ENCODE results near the gene ZNF197. TPM values are rescaled to one million over a fixed set of nuclear protein-coding genes. Genes with fewer than 3 reads are reported as not detected.
"Not testable (repeated sequence)": the region's sequence is repeated elsewhere in the genome, so short reads cannot be mapped to it uniquely, and the experiment has no call there.

ZNF197 gene
- polyA plus RNA-seq (2011; rRNA removed) (3.7 TPM in 2 replicates), polyA plus RNA-seq (2017; fragmentation: RNase III; extraction: RNeasy Plus Mini Kit Qiagen cat#74134 plus additional on column Dnase treatment) (2.8 to 2.9 TPM (median 2.9 TPM) in 3 replicates), polyA minus RNA-seq (2011; rRNA and poly(A)+ RNA removed) (3.7 and 5.3 TPM in 2 replicates)
- polyA plus RNA-seq (2012; cell fraction: cytosol; rRNA removed), result 0.79 and 0.97 TPM in 2 replicates
- 0.90 and 1.2 TPM in 2 replicates for polyA plus RNA-seq (2012; cell fraction: nucleus; rRNA removed)

DNA sequence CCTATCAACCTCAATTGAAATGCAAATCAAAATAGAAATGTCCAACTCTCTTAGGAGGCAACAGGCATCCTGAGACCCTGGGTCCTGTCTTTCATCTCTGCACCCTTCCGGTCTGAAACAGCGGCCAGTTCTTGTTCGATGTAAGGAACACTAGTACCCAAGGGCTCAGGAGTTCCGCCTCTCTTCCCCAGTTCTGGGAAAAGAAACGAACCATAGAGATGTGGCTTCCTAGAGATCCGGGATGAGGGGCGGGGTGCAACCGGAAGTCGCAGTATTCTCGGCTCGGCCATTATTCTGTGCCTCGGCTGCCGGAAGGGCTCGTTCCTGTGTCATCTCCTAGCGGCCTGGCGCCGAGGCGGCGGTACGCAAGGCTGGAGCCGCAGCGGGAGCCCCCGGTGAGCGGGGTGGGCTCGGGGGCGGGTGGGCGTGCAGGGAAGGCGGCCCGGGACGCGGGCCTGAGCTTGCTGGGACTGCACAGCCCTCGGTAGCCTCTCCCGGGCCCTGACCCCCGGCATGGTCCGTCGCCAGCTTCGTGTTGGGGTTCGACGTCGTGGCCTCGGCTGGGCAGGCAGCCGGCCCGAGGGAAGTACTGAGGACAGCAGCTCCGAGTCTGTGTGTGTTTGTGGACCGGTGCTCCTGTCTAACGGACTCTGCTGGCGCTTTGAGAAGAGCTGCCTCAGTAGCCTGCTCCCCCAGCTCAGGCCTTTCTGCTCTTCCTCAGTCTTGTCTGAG lies at the start of gene ZNF197:
ZNF197 (plus strand) TSS at position 288 of the 732 bp plus-strand sequence. CDS start 4,119 bp downstream, outside the sequence.
- 5% methylated on average over 19 of the region's 47 CpGs for WGBS (ENCODE audit: missing lambda C conversion rate)
- ATAC-seq (peak; percentile 99), DNase-seq (ENCODE audit: low read depth in 1 of 2, low spot score in 1 of 2) (peak; percentile 59 to 88), FAIRE-seq (no peak)
- TF ChIP-seq POLR2A (IDR thresholded peaks at IDR 0.05; ENCODE audit: low read length), result peak; percentile 13; the same call in 1 of the 2 replicates
- no peak for TF ChIP-seq RCOR1 (IDR thresholded peaks at IDR 0.05; ENCODE audit: low read depth, low read length)
- no peak for TF ChIP-seq CBX2 (IDR thresholded peaks at IDR 0.05; ENCODE audit: borderline replicate concordance, low read depth)
- TF ChIP-seq JUN (IDR thresholded peaks at IDR 0.05), result peak in 1 of 2 experiments; percentile 59; a peak in 2 of 5 replicates
- TF ChIP-seq HOXB13 (CRISPR knock-in tag; IDR thresholded peaks at IDR 0.05; ENCODE audit: low read depth), result no peak
- TF ChIP-seq, protein P1, sequence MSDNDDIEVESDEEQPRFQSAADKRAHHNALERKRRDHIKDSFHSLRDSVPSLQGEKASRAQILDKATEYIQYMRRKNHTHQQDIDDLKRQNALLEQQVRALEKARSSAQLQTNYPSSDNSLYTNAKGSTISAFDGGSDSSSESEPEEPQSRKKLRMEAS (IDR thresholded peaks at IDR 0.05), result peak; percentile 70
- TF ChIP-seq ESRRA (IDR thresholded peaks at IDR 0.05; ENCODE audit: borderline replicate concordance, low read length), result no peak
- TF ChIP-seq NPAS2 (CRISPR knock-in tag; IDR thresholded peaks at IDR 0.05; ENCODE audit: borderline replicate concordance), result no peak
- TF ChIP-seq, protein P2, sequence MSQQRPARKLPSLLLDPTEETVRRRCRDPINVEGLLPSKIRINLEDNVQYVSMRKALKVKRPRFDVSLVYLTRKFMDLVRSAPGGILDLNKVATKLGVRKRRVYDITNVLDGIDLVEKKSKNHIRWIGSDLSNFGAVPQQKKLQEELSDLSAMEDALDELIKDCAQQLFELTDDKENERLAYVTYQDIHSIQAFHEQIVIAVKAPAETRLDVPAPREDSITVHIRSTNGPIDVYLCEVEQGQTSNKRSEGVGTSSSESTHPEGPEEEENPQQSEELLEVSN (IDR thresholded peaks at IDR 0.05; ENCODE audit: borderline replicate concordance, low read depth), result peak; percentile 78
- ChIA-PET POLR2A (interaction anchor here (0.6 to 2.2 kb wide), 5 partner anchors 24 to 287 kb away, joined by 3 to 9 read pairs (median 6); partner anchors contain the start of genes TCAIM, ZNF35 and ZNF502), CTCF (no interaction called here)
- Histone ChIP-seq H3K27ac (peak within 1 kb of the TSS; percentile 73 to 86), H3K4me1 (no peaks in the 10 kb centered on the region), H3K4me3 (peak within 1 kb of the TSS; percentile 81), H3K9me3 (peaks cover 44% of the 10 kb centered on the region), H3K4me2 (peak within 1 kb of the TSS; percentile 74)

DNA sequence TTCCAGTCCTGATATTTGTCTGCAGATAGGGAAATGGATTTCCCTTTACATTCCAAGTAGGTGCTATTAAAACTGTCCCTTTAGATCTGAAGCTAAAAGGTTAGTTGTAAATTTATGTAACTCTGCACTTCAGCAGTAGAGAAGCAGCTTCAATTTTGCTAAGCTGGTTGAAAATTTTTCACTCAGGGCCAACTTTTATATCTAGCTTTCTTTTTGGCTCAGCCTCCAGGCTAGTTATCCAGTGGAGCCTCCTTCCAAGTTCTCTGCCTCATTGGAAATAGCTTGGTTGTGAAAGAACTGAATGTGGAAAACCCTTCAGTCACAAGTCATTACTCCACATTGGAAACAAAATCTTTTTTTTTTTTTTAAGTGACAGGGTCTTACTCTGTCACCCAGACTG lies 48.2 kb upstream of the ZNF197 start:
- Histone ChIP-seq H3K4me2 (no peak overlapping the region), H3K4me1 (no peaks in the 10 kb centered on the region), H3K9me3 (peaks cover 3% of the 10 kb centered on the region; the same call in 1 of the 3 replicates), H3K4me3 (no peak overlapping the region), H3K27ac (no peak overlapping the region)
- POLR2A ChIA-PET, result no interaction called here
- TF ChIP-seq PHF8 (IDR thresholded peaks at IDR 0.05; ENCODE audit: borderline replicate concordance, low read depth), result no peak
- ATAC-seq, result no peak
- FAIRE-seq, result no peak
- CTCF ChIA-PET, result interaction anchor here (0.6 kb wide), 1 partner anchor 293 kb away, joined by 5 read pairs; no protein-coding TSS in a partner anchor
- DNase-seq (ENCODE audit: low read depth in 1 of 2, low spot score in 1 of 2), result no peak

DNA sequence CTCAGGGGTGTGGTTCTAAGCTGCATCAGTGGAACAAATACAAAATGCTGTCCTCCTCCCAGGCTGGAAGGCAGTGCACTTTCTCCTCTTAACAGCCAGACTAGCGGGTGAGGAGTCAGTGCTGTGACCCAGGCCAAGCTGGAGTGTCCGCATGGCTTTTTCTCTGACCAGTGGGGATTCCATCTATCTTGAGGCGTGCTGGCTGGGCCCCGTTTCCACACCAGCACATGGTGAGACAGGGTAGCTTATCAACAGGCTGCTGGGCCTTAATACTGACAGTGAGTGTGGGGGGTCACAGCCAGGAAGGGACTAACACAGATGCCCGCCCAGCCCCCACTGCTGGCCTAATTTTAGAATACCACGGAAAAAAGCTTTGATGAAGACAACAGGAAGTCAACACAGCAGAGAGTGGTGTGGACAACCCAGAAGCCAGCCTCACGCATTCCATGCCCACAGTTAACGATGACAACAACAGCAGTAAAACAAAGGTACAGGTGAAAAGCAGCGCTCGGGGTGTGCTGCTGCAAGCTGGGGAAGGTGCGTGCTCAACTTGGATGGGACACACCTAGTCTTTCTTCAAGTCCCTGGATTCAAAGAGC lies 47.4 kb upstream of the ZNF197 start:
- WGBS (ENCODE audit: missing lambda C conversion rate), result 60% methylated on average over 7 of the region's 11 CpGs

DNA sequence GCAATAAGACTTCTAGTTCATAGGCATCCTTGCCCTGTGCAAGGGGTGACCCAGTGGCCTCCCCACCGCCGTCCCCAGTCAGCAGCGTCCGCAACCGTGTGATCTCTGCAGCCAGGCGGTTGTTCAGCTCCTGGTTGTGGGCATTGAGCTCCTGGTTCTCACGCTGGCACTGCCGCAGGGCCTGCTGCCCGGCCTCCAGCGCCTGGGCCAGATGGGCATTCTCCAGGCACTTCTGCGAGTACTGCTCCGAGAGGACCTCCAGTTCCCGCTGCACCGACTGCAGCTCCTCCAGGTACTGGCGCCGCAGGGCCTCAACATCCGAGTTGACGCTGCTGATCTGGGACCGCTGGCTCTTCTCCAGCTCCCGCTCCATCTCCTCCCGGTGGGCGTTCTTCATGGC lies 46.5 kb upstream of the ZNF197 start:
- H3K9me3 ChIP-seq; POLR2A ChIA-PET; FAIRE-seq; H3K27ac ChIP-seq; ATAC-seq; H3K4me2 ChIP-seq; CTCF ChIA-PET; DNase-seq (ENCODE audit: low read depth in 1 of 2, low spot score in 1 of 2); H3K4me1 ChIP-seq; H3K4me3 ChIP-seq: not testable (repeated sequence)
- 84% methylated on average over 7 of the region's 22 CpGs for WGBS (ENCODE audit: missing lambda C conversion rate)

More for the DNA sequence above, 47.4 kb upstream of the ZNF197 start:
- DNase-seq (ENCODE audit: low read depth in 1 of 2, low spot score in 1 of 2); H3K4me2 ChIP-seq; CTCF ChIA-PET; H3K9me3 ChIP-seq; POLR2A ChIA-PET; H3K27ac ChIP-seq; FAIRE-seq; H3K4me1 ChIP-seq; H3K4me3 ChIP-seq; ATAC-seq: not testable (repeated sequence)

DNA sequence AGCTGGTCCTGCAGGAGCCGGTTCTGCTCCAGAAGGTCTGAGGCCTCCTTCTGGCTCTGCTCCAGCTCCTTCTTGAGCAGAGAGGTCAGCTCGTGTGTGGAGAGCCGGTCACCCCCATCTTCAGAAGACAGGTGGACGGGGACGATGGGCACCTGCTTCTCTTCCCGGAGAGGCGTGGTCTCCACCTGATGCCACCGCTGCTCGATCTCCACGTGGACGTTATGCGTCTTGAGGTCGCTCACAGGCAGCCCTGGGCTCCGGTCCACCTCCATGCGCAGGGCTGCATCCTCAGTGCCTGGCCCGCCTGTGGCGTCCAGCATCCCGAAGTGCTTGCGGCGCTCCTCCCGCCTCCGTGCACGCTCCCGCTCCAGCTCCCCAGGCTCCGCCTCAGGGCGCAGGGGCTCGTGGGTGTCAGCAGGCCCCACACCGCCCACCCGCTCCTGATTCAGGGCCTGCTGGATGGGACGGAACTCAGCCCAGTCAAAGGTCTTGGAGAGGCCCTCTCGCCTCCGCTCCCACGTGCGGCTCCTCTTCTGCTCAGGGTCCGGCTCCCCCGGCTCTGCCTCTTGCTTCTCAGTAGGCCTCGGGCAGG lies 45.8 kb upstream of the ZNF197 start:
- CTCF ChIA-PET, H3K27ac ChIP-seq, FAIRE-seq: not testable (repeated sequence)

DNA sequence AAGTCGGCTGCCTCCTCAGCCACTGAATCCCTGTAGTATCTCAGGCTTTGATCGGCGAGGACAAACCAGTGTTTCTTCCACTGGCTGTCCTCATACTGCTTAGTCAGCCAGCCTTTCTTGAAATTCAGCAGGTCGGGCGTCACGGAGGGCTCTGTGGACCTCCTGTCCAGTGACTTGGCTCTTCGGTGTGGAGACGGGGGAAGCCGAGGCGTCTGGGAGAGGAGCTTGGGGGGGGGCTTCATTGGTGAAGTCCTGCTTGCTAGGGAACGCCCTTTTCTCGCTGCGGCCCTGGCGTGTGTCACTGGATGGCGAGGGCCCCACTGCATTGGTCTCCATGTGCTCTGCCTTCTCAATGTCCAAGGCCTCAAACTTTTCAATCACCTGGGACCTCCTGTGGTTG lies 45.1 kb upstream of the ZNF197 start:
- DNase-seq (ENCODE audit: low read depth in 1 of 2, low spot score in 1 of 2); H3K4me3 ChIP-seq; POLR2A ChIA-PET; ATAC-seq; CTCF ChIA-PET; FAIRE-seq; H3K4me1 ChIP-seq; H3K27ac ChIP-seq; H3K4me2 ChIP-seq; H3K9me3 ChIP-seq: not testable (repeated sequence)
- WGBS (ENCODE audit: missing lambda C conversion rate), result 39% methylated on average over 7 of the region's 15 CpGs

More for the DNA sequence above, 45.8 kb upstream of the ZNF197 start:
- H3K4me3 ChIP-seq; ATAC-seq; H3K9me3 ChIP-seq; H3K4me1 ChIP-seq; POLR2A ChIA-PET; DNase-seq (ENCODE audit: low read depth in 1 of 2, low spot score in 1 of 2); H3K4me2 ChIP-seq: not testable (repeated sequence)
- WGBS (ENCODE audit: missing lambda C conversion rate), result 86% methylated on average over 29 of the region's 37 CpGs

DNA sequence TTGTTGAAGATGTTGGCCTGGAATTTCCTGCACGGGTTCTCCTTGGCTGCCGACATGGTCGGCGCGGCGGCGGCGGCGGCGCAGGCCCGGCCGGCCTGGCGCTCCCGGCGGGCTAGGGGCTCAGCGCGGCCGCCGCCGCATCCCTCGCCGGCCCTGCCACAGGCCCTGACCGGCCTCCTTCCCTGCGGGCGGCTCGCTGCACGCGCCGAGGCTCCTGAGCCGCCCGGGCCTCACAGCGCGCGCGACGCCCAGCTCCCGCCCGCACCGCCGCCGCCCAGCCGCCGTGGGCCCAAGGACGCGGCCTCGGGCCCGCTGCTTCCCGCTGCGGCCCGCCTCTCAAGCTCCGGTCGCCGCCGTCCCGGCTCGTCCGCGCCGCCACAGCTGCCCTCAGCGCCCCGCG lies 43.9 kb upstream of the ZNF197 start:
- H3K4me2 ChIP-seq; DNase-seq (ENCODE audit: low read depth in 1 of 2, low spot score in 1 of 2); H3K9me3 ChIP-seq; H3K27ac ChIP-seq; CTCF ChIA-PET; POLR2A ChIA-PET; H3K4me1 ChIP-seq; H3K4me3 ChIP-seq; FAIRE-seq: not testable (repeated sequence)
- WGBS (ENCODE audit: missing lambda C conversion rate), result 89% methylated on average over 19 of the region's 62 CpGs
- ATAC-seq, result peak in 1 of 2 experiments; percentile 56; a peak in 2 of 6 replicates
